NCI-H345 treated with DMSO at 0.1 percent for 48 hours (cell line): ENCODE measurements around the gene BRINP1.

Experiments used
- DNase-seq: peaks from one replicate; lab custom pipeline; 2025; ENCODE audit not compliant: unreplicated experiment; lab: John Stamatoyannopoulos, UW

BRINP1 gene

GRCh38 chr9:119282476-119283077, 86.7 kb downstream of the BRINP1 start:
- DNase-seq, result no peak

- no peak for DNase-seq
Observed at GRCh38 chr9:119280740-119281485, 88.3 kb downstream of the BRINP1 start.

GRCh38 chr9:119278171-119278570, 91.1 kb downstream of the BRINP1 start:
- no peak for DNase-seq

GRCh38 chr9:119273984-119274665, 95.1 kb downstream of the BRINP1 start:
- DNase-seq, result no peak

GRCh38 chr9:119273325-119273904, 95.8 kb downstream of the BRINP1 start:
- no peak for DNase-seq

- no peak for DNase-seq
Observed at GRCh38 chr9:119272500-119273211, 96.6 kb downstream of the BRINP1 start.

GRCh38 chr9:119268985-119269384, 100.2 kb downstream of the BRINP1 start:
- no peak for DNase-seq

GRCh38 chr9:119264165-119264564, 105.1 kb downstream of the BRINP1 start:
- no peak for DNase-seq

- DNase-seq, result no peak
Observed at GRCh38 chr9:119257592-119257991, 111.6 kb downstream of the BRINP1 start.

- DNase-seq, result no peak
Observed at GRCh38 chr9:119255116-119255515, 114.1 kb downstream of the BRINP1 start.

- DNase-seq, result no peak
Observed at GRCh38 chr9:119252671-119253299, 116.5 kb downstream of the BRINP1 start.

- DNase-seq, result no peak
Observed at GRCh38 chr9:119251936-119252335, 117.3 kb downstream of the BRINP1 start.

- DNase-seq, result no peak
Observed at GRCh38 chr9:119250730-119251129, 118.5 kb downstream of the BRINP1 start.

- DNase-seq, result no peak
Observed at GRCh38 chr9:119240546-119240945, 128.7 kb downstream of the BRINP1 start.

- DNase-seq, result no peak
Observed at GRCh38 chr9:119234636-119235035, 134.6 kb downstream of the BRINP1 start.

- DNase-seq, result no peak
Observed at GRCh38 chr9:119227422-119227821, 141.8 kb downstream of the BRINP1 start.

- no peak for DNase-seq
Observed at GRCh38 chr9:119224431-119224830, 144.8 kb downstream of the BRINP1 start.

- no peak for DNase-seq
Observed at GRCh38 chr9:119221276-119221675, 148.0 kb downstream of the BRINP1 start.

GRCh38 chr9:119218293-119218692, 150.9 kb downstream of the BRINP1 start:
- DNase-seq, result no peak

- no peak for DNase-seq
Observed at GRCh38 chr9:119216651-119217331, 152.4 kb downstream of the BRINP1 start.
